CD4-positive, alpha-beta T cell treated with Interleukin-2 at 100 ng/mL for 4 hours (primary cell): Measurements from ENCODE around the gene CCM2.
A peak's percentile ranks its signal among the peaks of the same experiment; 100 is the strongest.

Experiments
- DNase-seq: peaks from one replicate; pipeline ENCODE4 v3.0.0-alpha.2; 2020; ENCODE audit warnings: low spot score

CCM2 gene

GRCh38 chr7:44969049-44969700 is 30.8 kb upstream of the CCM2 start:
- DNase-seq = no peak

- DNase-seq = no peak
These were observed 30.1 kb upstream of the CCM2 start for GRCh38 chr7:44969701-44970522.

- DNase-seq = no peak
These were observed 29.4 kb upstream of the CCM2 start for GRCh38 chr7:44970523-44971051.

GRCh38 chr7:44971188-44971901 is 28.7 kb upstream of the CCM2 start:
- DNase-seq = no peak

GRCh38 chr7:44971902-44972441 is 28.0 kb upstream of the CCM2 start:
- no peak for DNase-seq

GRCh38 chr7:44972562-44972961 is 27.4 kb upstream of the CCM2 start:
- no peak for DNase-seq

GRCh38 chr7:44973610-44974401 is 26.2 kb upstream of the CCM2 start:
- peak; percentile 66 for DNase-seq

GRCh38 chr7:44974549-44974948 is 25.5 kb upstream of the CCM2 start:
- no peak for DNase-seq

- DNase-seq = no peak
These were observed 24.5 kb upstream of the CCM2 start for GRCh38 chr7:44975331-44976039.

GRCh38 chr7:44976040-44976745 is 23.8 kb upstream of the CCM2 start:
- no peak for DNase-seq

GRCh38 chr7:44976746-44977196 is 23.2 kb upstream of the CCM2 start:
- DNase-seq = no peak

GRCh38 chr7:44977304-44977958 is 22.6 kb upstream of the CCM2 start:
- peak; percentile 87 for DNase-seq

GRCh38 chr7:44977959-44978335 is 22.1 kb upstream of the CCM2 start:
- no peak for DNase-seq

- DNase-seq = peak; percentile 87
These were observed 21.3 kb upstream of the CCM2 start, which contains the start of gene MYO1G for GRCh38 chr7:44978511-44979366. TSS of gene MYO1G (minus strand) at chr7:44979015. CDS start at chr7:44978961, 54 bp downstream.

GRCh38 chr7:44979481-44980392 is 20.3 kb upstream of the CCM2 start:
- no peak for DNase-seq

GRCh38 chr7:44980393-44981034 is 19.5 kb upstream of the CCM2 start:
- DNase-seq = peak; percentile 72
